Smooth muscle cell (in vitro differentiated cells): ENCODE data around the gene AVPI1. TPM values are rescaled to one million over a fixed set of nuclear protein-coding genes. Genes with fewer than 3 reads are reported as not detected.

Experiments
- DNase-seq: peaks from one replicate; lab custom pipeline; 2025; ENCODE audit not compliant: unreplicated experiment; lab: John Stamatoyannopoulos, UW
- H2AFZ ChIP-seq: fragments of 200-600 bp; sonication (generic); 2 replicates; pipeline ENCODE4 v1.6.0; 2016; ENCODE audit warnings: antibody characterized with exemption, low read depth, mild to moderate bottlenecking
- H3F3A ChIP-seq: fragments of 200-600 bp; sonication (generic); 2 replicates; pipeline ENCODE4 v1.6.0; 2017; ENCODE audit warnings: antibody characterized with exemption, low read depth
- H3K27ac ChIP-seq: fragments of 200-600 bp; sonication (generic); 2 replicates; pipeline ENCODE4 v1.5.1; 2016; ENCODE audit warnings: low read depth, mild to moderate bottlenecking
- H3K27me3 ChIP-seq: fragments of 200-600 bp; sonication (generic); 2 replicates; pipeline ENCODE4 v1.6.1; 2016; ENCODE audit warnings: low read depth, mild to moderate bottlenecking
- H3K36me3 ChIP-seq: fragments of 200-600 bp; sonication (generic); 2 replicates; pipeline ENCODE4 v1.5.1; 2016; ENCODE audit warnings: low read depth
- H3K4me1 ChIP-seq: fragments of 200-600 bp; sonication (generic); 2 replicates; pipeline ENCODE4 v1.5.1; 2016; ENCODE audit warnings: low read depth
- H3K4me2 ChIP-seq: fragments of 200-600 bp; sonication (generic); 2 replicates; pipeline ENCODE4 v1.6.0; 2016; ENCODE audit warnings: mild to moderate bottlenecking
- H3K4me3 ChIP-seq: fragments of 200-600 bp; sonication (generic); 2 replicates; pipeline ENCODE4 v1.5.1; 2016; ENCODE audit warnings: mild to moderate bottlenecking
- H3K79me2 ChIP-seq: fragments of 200-600 bp; sonication (generic); 2 replicates; pipeline ENCODE4 v1.6.0; 2016; ENCODE audit warnings: low read depth, mild to moderate bottlenecking
- H3K9ac ChIP-seq: fragments of 200-600 bp; sonication (generic); 2 replicates; pipeline ENCODE4 v1.6.0; 2016; ENCODE audit warnings: low read depth
- H3K9me3 ChIP-seq: fragments of 200-600 bp; sonication (generic); replicated peaks from 2 replicates; pipeline ENCODE4 v1.5.1; 2016; ENCODE audit warnings: low read depth
- H4K20me1 ChIP-seq: fragments of 200-600 bp; sonication (generic); 2 replicates; pipeline ENCODE4 v1.6.0; 2016; ENCODE audit warnings: low read depth
- CTCF ChIP-seq: fragments of 200-600 bp; sonication (generic); IDR thresholded peaks from 2 replicates; pipeline ENCODE4 v1.5.1; 2017; ENCODE audit warnings: borderline replicate concordance, mild to moderate bottlenecking, antibody characterized with exemption; ENCODE audit not compliant: insufficient read depth, poor library complexity, severe bottlenecking
- WGBS: methylation state at CpG from one replicate; pipeline ENCODE4 v1.1.7; 2016; ENCODE audit warnings: low lambda C conversion rate; 5-methylcytosine and 5-hydroxymethylcytosine counted together
- polyA plus RNA-seq: library from polyadenylated mRNA; unstranded; fragments of >200 nt; fragmentation: Nextera tagmentation; extraction: Ambion mirVana; gene quantifications from 2 replicates; pipeline ENCODE4 v1.2.1, GENCODE V29; 2016
- total RNA-seq: library from RNA; depleted of rRNA; stranded (reverse); fragments of >200 nt; gene quantifications from 2 replicates; pipeline ENCODE4 v1.2.3, GENCODE V29; 2014

AVPI1 gene
- total and polyA plus RNA-seq, 2 experiments from 2014 or later, result 23.8 to 32.5 TPM

DNA sequence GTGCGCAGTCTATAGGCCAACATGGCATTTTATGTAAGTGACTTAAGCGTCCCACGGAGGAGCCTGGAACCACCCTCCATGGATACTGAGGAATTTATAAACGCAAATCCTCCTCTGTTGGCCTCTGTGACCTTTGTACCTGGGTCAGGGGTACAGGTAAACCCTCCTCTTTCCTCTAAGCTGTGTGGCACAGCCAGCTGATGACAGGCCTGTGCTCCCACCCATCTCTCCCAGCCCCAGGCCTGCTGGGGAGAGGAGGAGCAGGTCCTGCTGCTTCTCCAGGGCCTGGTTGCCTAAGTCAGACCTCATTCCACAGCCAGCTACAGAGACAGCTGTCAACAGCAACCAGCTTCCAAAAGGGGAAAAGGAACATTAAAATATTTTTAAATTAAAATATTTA lies 5.0 kb downstream of the AVPI1 start:
- no peak overlapping the region for H2AFZ ChIP-seq
- no peaks in the 10 kb centered on the region for H3K36me3 ChIP-seq
- H3K4me3 ChIP-seq, result no peak overlapping the region
- H3K9ac ChIP-seq, result no peak overlapping the region
- H3K79me2 ChIP-seq, result peaks cover 11% of the 10 kb centered on the region
- peaks cover 9% of the 10 kb centered on the region for H3F3A ChIP-seq
- no peaks in the 10 kb centered on the region for H3K27me3 ChIP-seq
- peak overlapping the region; percentile 24 for H3K27ac ChIP-seq
- TF ChIP-seq CTCF, result no peak
- no peaks in the 10 kb centered on the region for H3K9me3 ChIP-seq
- peaks cover 36% of the 10 kb centered on the region for H4K20me1 ChIP-seq
- H3K4me1 ChIP-seq, result peaks cover 11% of the 10 kb centered on the region
- WGBS, result 91% methylated on average over 4 of the region's 4 CpGs
- no peak overlapping the region for H3K4me2 ChIP-seq
- DNase-seq, result no peak

DNA sequence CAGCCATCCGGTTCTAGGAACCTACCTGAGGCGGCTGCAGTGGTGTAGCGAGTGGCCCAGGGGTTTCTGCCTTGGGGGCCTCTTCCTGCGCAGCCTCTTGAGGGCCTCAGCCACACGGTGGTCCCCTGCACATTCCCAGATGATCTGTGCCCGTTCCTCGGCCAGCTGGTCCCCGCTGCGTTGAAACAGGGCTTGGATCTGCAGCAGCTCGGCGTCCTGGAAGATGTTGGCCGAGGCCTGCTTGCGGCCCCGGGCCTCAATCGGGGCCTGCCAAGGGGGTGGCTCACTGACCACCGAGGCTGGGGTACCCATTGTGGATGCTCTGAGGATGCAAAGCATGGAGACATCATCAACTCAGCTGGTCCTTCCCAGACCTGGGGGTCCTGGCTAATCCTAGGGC lies 7.4 kb downstream of the AVPI1 start:
- Histone ChIP-seq H2AFZ (no peak overlapping the region), H3K79me2 (peaks cover 3% of the 10 kb centered on the region), H3K4me1 (no peaks in the 10 kb centered on the region), H3K36me3 (no peaks in the 10 kb centered on the region), H3K9ac (no peak overlapping the region), H3K4me2 (no peak overlapping the region), H3F3A (peaks cover 2% of the 10 kb centered on the region), H3K27ac (no peak overlapping the region), H3K4me3 (no peak overlapping the region), H4K20me1 (peaks cover 23% of the 10 kb centered on the region), H3K27me3 (no peaks in the 10 kb centered on the region), H3K9me3 (no peaks in the 10 kb centered on the region)
- DNase-seq, result no peak
- 97% methylated on average over 16 of the region's 16 CpGs for WGBS
- no peak for TF ChIP-seq CTCF

DNA sequence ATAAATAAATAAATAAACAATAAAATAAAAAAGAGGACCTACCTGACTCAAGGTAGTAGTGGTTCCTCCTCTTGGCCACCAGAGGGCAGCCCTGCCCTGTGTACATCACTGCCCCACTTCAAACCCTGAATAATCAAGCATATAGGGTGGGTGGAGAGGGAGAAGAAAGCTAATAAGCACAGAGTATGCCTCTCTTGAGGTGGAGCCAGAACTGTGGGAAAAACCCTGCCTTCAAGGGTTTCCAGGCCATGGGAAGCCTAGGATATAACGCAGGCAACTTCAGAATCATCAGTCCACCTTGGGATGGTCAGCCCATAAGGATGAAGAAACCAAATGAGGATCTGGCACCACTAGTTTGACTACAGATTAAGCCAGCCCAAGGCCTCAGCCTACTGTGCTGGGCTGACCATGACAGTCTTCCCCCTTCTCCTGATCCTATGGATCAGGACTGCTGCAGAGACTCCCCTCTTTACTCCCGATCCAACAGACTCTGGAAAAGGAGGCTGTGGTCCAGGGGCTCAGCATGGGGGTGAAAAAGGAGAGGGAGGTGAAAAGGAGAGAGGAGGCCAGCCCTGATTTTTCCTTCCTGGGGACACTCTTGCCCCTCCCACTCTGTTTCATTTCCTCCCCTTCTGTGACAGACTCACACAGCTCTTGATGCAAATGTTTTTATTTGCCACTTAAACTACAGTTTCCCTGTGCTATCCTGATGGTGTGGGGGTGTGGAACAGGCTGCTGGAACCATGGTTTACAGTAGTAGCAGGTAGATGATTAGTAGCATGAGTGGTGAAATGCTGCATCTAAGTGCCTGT lies 10.1 kb downstream of the AVPI1 start:
- Histone ChIP-seq H3K27me3 (no peaks in the 10 kb centered on the region), H3K9me3 (no peaks in the 10 kb centered on the region), H3K27ac (no peak overlapping the region), H4K20me1 (peaks cover 1% of the 10 kb centered on the region), H3K79me2 (peaks cover 3% of the 10 kb centered on the region), H3K36me3 (no peaks in the 10 kb centered on the region), H2AFZ (no peak overlapping the region), H3K4me2 (no peak overlapping the region), H3F3A (no peaks in the 10 kb centered on the region), H3K9ac (no peak overlapping the region), H3K4me1 (no peaks in the 10 kb centered on the region), H3K4me3 (no peak overlapping the region)
- 93% methylated on average over 2 of the region's 2 CpGs for WGBS
- DNase-seq, result no peak
- TF ChIP-seq CTCF, result peak; percentile 92

DNA sequence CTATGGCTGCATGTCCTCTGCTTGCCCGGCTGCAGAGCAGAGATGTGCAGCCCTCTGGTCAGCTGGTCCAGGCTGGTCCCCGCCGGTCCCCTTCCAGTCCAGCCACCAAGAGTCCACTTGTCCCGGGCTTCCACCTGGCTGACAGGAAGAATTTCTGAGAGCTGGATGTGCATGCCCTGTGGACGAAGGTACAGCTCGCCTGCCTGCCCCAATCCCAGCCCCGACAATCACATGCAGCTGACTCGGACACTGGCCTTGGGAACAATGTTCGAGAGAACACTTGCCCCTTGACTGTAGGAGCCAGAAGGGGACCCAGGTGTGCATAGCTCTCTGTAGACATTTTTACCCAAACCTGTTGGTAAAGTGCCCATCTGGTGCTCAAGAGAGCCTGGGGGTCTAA lies 11.8 kb downstream of the AVPI1 start:
- Histone ChIP-seq H3K4me3 (no peak overlapping the region), H3F3A (no peaks in the 10 kb centered on the region), H3K9ac (no peak overlapping the region), H3K79me2 (no peaks in the 10 kb centered on the region), H2AFZ (no peak overlapping the region), H4K20me1 (no peaks in the 10 kb centered on the region), H3K36me3 (peaks cover 4% of the 10 kb centered on the region), H3K4me2 (no peak overlapping the region), H3K4me1 (no peaks in the 10 kb centered on the region), H3K27ac (no peak overlapping the region), H3K27me3 (no peaks in the 10 kb centered on the region), H3K9me3 (no peaks in the 10 kb centered on the region)
- no peak for DNase-seq
- WGBS, result 96% methylated on average over 9 of the region's 9 CpGs
- TF ChIP-seq CTCF, result no peak
